Measurements from ENCODE around the gene ITGA6.
"Not testable (repeated sequence)": the region's sequence is repeated elsewhere in the genome, so short reads cannot be mapped to it uniquely, and the experiment has no call there.

Gene ITGA6

GRCh38 chr2:172516299-172516698, 88.9 kb downstream of the ITGA6 start:
- DNase-seq (ENCODE audit: low read depth in 2 of 2) = no peak

DNA sequence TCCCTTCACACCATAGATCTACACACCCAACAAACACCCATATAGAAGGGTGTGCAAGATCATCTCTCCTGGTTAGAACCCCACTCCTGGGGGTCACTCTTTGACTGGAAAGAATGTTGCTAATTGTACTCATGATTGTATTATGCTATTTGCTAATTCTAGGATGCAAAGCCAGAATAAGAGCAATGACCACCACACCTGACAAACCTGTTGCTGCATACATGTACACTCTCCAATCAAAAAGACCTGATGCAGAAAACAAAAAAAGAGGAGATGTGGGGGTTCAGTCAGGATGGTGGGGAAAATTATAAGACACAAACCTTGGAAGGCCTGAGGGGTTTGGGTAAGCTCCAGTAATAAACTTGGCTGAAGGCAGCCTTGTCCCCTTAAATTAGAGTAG, 91.6 kb downstream of the ITGA6 start:
- no peak for DNase-seq (ENCODE audit: low read depth in 2 of 2)

DNA sequence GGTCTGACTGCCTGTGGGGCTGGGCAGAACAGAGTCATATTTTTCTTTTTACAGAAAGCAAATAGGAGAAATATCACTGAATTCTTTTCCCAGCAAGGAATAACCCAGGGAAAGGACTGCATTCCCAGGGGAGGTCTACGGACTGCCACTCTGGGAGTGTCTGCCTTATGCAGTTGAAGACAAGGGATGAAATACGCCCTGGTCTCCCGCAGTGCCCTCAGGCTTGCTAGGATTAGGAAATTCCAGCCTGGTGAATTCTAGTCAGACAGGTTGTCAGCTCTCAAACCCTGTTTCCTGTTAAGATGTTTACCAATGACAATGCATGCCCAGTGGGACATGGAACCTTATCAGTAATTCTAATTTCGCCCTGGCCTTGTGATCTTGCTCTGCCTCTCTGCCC, 98.2 kb downstream of the ITGA6 start:
- no peak for DNase-seq (ENCODE audit: low read depth in 2 of 2)

- DNase-seq (ENCODE audit: low read depth in 2 of 2) = no peak
Observed at GRCh38 chr2:172531309-172531708, 103.9 kb downstream of the ITGA6 start.

DNA sequence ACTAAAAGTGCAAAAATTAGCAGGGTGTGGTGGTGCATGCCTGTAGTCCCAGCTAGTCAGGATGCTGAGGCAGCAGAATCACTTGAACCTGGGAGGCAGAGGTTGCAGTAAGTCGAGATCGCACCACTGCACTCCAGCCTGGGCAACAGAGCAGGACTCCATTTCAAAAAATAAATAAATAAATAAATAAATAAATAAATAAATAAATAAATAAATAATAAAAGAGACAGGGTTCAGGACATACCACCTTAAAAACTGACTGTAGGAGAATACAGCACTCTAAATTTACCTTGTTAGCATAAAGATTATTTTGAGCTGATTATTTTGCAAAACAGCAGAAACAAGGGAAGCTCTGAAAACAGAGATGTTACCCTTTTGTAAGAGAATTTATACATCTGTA, 105.1 kb downstream of the ITGA6 start:
- DNase-seq (ENCODE audit: low read depth in 2 of 2) = not testable (repeated sequence)

DNA sequence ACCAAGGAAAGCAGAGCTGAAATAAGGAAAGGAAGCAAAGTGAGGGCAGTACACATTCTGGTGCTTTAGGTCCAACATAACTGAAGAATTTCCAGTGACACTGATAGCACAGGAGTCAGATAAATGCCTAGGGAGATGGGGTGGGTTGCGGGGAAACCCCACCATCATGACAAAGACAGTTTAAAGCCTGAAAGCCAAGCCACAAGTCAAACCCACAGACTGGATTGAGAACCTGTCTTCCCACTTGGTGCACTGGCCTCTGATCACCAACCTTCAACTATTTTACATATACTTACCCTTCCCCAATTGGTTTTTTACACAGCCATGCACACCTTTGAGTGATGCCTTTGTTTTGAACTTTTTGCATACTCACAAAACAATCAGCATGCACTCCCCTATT, 106.3 kb downstream of the ITGA6 start:
- no peak for DNase-seq (ENCODE audit: low read depth in 2 of 2)

DNA sequence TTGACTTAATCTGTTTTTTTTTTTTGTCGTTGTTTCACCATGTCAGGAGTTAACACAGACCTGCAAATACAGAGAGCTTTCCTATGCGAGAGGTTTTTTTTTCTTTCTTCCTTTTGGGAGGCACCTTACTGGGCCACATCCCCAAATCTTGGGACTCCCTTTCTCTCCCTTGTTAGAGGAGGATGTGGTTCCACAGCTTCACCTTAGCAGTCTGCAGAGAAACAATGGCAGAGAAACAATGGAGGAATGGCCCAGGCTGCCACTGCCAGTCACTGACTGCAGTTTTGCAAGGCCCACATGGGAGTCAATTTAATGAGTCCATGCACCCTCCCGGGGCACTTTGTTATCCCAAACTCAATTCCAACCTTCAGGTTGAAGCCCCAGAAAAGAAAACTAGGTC, 107.7 kb downstream of the ITGA6 start:
- DNase-seq (ENCODE audit: low read depth in 2 of 2) = no peak

DNA sequence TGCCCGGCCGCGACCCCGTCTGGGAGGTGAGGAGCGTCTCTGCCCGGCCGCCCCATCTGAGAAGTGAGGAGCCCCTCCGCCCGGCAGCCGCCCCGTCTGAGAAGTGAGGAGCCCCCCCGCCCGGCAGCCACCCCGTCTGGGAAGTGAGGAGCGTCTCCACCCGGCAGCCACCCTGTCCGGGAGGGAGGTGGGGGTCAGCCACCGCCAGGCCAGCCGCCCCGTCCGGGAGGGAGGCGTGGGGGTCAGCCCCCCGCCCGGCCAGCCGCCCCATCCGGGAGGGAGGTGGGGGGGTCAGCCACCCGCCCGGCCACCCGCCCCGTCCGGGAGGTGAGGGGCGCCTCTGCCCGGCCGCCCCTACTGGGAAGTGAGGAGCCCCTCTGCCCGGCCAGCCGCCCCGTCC, 110.5 kb downstream of the ITGA6 start:
- not testable (repeated sequence) for DNase-seq (ENCODE audit: low read depth in 2 of 2)

DNA sequence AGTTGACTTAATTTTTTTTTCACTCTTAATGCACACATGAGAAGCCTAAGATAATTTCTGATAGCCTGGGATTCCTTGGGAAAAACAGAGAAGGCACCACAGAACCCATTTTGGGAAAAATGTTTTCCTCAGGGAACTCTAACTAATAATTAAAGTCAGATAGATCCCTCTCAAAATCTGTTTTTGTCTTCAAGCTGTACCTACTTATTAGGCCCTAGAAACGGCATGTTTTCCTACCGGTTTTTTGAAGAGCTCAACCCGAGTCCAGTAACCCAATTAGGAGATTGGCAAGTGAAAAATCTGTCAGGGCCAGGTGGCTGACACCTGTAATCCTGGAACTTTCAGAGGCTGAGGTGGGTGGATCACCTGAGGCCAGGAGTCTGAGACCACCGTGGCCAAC, 112.4 kb downstream of the ITGA6 start:
- DNase-seq (ENCODE audit: low read depth in 2 of 2) = no peak

DNA sequence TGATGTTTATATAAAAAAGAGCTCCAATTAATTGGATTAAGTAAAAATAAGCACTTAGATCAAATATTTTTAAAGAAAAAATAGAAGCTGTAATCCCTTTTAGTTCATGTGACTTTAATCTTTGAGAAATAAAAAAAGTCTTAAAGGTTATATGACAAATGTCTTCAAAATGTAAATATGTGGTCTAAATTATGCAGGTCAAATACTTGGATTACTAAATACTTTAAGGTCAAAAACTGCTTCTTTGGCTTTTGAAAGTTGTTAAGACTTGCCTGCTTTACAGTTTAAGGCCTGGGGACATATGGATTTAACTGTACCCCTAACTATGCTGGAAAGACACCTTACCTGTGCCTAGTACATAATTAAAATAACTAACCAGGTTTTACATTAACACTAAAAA, 113.0 kb downstream of the ITGA6 start:
- DNase-seq (ENCODE audit: low read depth in 2 of 2) = no peak

DNA sequence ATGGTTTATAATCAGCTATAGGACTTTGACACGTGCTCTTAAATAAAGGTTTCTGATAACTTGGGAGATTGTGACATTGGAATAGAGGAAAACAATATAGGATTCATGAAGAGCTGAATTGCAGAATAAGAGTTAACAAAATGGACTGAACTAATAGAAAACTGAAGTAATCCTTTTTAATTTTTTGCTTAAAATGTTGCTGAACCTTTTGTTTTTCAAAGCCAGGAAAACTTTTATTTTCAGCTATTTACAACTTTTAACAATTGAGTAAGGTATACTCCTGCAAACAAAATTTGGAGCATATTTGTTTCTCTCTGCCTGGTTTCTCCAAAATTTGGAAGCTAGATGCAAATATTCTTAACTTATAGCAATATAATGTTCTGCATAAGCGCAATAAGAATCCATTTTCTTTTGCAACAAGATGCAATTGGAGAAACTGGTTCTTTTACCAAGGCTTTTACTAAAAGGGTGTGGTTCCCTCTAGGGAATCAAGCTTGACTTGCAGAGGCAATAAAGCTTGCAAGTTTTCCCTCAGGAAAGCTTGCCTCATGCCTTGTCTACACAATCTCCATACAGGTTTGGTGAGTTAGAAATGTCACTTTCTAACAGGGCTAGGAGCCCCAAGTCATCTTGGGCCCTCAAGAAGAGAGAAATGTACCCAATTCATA, 118.2 kb downstream of the ITGA6 start:
- no peak for DNase-seq (ENCODE audit: low read depth in 2 of 2)

GRCh38 chr2:172549131-172549530, 121.7 kb downstream of the ITGA6 start:
- DNase-seq (ENCODE audit: low read depth in 2 of 2) = no peak

DNA sequence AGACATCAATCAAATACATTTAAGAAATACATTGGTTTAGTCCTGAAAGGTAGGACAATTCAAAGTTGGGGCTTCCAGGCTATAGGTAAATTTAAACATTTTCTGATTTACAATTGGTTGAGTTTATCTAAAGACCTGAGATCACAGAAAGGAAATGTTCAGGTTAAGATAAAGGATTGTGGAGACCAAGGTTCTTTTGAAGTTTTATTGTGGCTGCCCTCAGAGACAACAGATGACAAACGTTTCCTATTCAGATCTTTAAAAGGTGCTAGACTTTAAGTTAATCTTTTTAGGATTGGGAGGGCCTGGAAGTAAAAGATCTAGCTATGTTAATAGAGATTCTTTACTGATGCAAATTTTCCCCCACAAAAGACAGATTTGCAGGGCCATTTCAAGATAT, 122.4 kb downstream of the ITGA6 start:
- DNase-seq (ENCODE audit: low read depth in 2 of 2) = not testable (repeated sequence)

GRCh38 chr2:172550419-172550818, 123.0 kb downstream of the ITGA6 start:
- DNase-seq (ENCODE audit: low read depth in 2 of 2) = no peak

GRCh38 chr2:172551271-172551670, 123.9 kb downstream of the ITGA6 start:
- no peak for DNase-seq (ENCODE audit: low read depth in 2 of 2)

GRCh38 chr2:172552547-172553291, 125.3 kb downstream of the ITGA6 start:
- DNase-seq (ENCODE audit: low read depth in 2 of 2) = no peak

DNA sequence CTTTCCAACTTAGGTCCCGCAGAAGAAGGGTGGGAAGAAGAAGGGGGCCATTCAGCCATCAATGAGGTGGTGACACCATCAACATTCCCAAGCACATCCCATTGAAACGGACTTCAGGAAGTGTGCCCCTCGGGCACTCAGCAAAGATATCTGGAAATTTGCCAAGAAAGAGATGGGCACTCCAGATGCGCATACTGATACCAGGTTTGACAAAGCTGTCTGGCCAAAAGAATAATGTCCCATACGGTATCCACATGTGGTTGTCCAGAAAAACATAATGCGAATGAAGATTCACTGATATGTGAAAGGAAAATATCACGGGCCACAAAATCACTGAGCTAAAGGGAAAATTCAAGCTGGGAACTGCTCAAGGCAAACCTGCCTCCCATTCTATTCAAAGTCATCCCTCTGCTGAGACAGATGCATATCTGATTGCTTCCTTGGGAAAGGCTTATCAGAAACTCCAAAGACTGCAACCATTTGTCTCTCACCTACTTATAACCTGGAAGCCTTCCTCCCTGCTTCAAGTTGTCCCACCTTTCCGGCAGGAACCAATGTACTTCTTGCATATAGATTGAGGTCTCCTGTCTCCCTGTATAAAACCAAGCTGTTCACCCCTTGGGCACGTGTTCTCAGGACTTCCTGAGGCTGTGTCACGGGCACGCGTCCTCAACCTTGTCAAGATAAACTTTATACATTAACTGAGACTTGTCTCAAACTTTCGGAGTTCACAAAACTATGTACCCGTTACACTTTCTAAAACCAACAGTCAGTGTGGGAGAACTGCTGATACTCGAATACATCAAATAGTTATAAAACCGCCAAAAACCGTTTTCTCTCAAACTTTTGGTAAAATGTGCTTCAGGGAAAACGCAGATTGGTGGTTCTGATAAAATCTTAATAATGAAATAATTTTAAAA, 127.2 kb downstream of the ITGA6 start:
- DNase-seq (ENCODE audit: low read depth in 2 of 2) = no peak

DNA sequence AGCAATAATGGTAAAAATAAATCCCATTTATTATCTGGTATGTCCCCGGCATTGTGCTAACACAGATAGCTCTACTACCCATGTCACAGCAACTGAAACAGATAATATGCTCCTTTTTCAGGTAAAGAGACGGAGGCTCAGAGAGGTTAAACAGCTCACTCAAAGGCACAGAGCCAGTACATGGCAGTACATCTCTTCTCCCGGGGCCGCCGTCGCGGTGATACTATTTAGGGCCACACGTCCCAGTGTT, 127.8 kb downstream of the ITGA6 start:
- no peak for DNase-seq (ENCODE audit: low read depth in 2 of 2)
